T-helper 22 cell (primary cell): ENCODE results near the gene CPNE6.
"Not testable (repeated sequence)": the region's sequence is repeated elsewhere in the genome, so short reads cannot be mapped to it uniquely, and the experiment has no call there.

Source experiments
- DNase-seq: peaks from one replicate; pipeline ENCODE4 v3.0.0-alpha.2; 2020; ENCODE audit warnings: low read depth

CPNE6 gene

GRCh38 chr14:24071144-24071697 is at the start of gene CPNE6:
Gene CPNE6 (plus strand): TSS chr14:24071562. CDS start chr14:24072937, 1,375 bp downstream.
- no peak for DNase-seq

- DNase-seq: not testable (repeated sequence)
These were observed 46.4 kb upstream of the CPNE6 start for GRCh38 chr14:24024939-24025418.

GRCh38 chr14:24029687-24030086 is 41.7 kb upstream of the CPNE6 start:
- not testable (repeated sequence) for DNase-seq

- not testable (repeated sequence) for DNase-seq
These were observed 40.0 kb upstream of the CPNE6 start for GRCh38 chr14:24031331-24031730.

GRCh38 chr14:24032727-24033418 is 38.5 kb upstream of the CPNE6 start:
- DNase-seq: no peak

GRCh38 chr14:24035769-24036168 is 35.6 kb upstream of the CPNE6 start:
- not testable (repeated sequence) for DNase-seq

GRCh38 chr14:24036169-24036962 is 35.0 kb upstream of the CPNE6 start:
- peak; percentile 43 for DNase-seq

GRCh38 chr14:24036963-24037657 is 34.3 kb upstream of the CPNE6 start:
- DNase-seq: not testable (repeated sequence)

GRCh38 chr14:24037658-24038037 is 33.7 kb upstream of the CPNE6 start:
- no peak for DNase-seq

GRCh38 chr14:24038686-24039085 is 32.7 kb upstream of the CPNE6 start:
- DNase-seq: no peak

GRCh38 chr14:24040692-24041091 is 30.7 kb upstream of the CPNE6 start:
- no peak for DNase-seq

GRCh38 chr14:24042746-24043145 is 28.6 kb upstream of the CPNE6 start:
- no peak for DNase-seq

- DNase-seq: not testable (repeated sequence)
These were observed 22.4 kb upstream of the CPNE6 start for GRCh38 chr14:24049002-24049401.

GRCh38 chr14:24050753-24051152 is 20.6 kb upstream of the CPNE6 start:
- not testable (repeated sequence) for DNase-seq

- DNase-seq: no peak
These were observed 20.1 kb upstream of the CPNE6 start for GRCh38 chr14:24051176-24051788.

GRCh38 chr14:24051789-24052655 is 19.3 kb upstream of the CPNE6 start, which contains the start of gene CARMIL3:
Gene CARMIL3 (plus strand): TSS chr14:24052009. CDS start chr14:24052154, 145 bp downstream.
- DNase-seq: peak; percentile 14

- no peak for DNase-seq
These were observed 18.5 kb upstream of the CPNE6 start for GRCh38 chr14:24052656-24053547.

GRCh38 chr14:24053548-24054323 is 17.6 kb upstream of the CPNE6 start:
- DNase-seq: no peak

GRCh38 chr14:24054324-24054641 is 17.1 kb upstream of the CPNE6 start:
- DNase-seq: no peak
